ENCODE data around the gene OXNAD1.

- no peak for TF ChIP-seq NFIC (IDR thresholded peaks at IDR 0.05)
- no peak for TF ChIP-seq CREB1 (IDR thresholded peaks at IDR 0.05; ENCODE audit: low read depth)
- TF ChIP-seq RAD21 (IDR thresholded peaks at IDR 0.05; ENCODE audit: low read depth) = no peak
- no peak for TF ChIP-seq EP300 (IDR thresholded peaks at IDR 0.05; ENCODE audit: borderline replicate concordance)
- no peak for TF ChIP-seq USF1 (IDR thresholded peaks at IDR 0.05)
- TF ChIP-seq TCF12 (IDR thresholded peaks at IDR 0.05; ENCODE audit: low read depth) = no peak
- no peak for TF ChIP-seq ZBTB7A (IDR thresholded peaks at IDR 0.05; ENCODE audit: low read depth)
- TF ChIP-seq YY1 (IDR thresholded peaks at IDR 0.05; ENCODE audit: low read depth) = no peak
- TF ChIP-seq MAX (IDR thresholded peaks at IDR 0.05) = no peak
These were observed 13.5 kb upstream of the OXNAD1 start for GRCh38 chr3:16251316-16252085.

All from Ishikawa (cell line).